22Rv1 (cell line): ENCODE data around the gene DENND1A.

Experiments used
- H3K27ac ChIP-seq: fragments of 450-650 bp; 2 replicates; pipeline ENCODE4 v1.5.1; 2017
- CTCF ChIP-seq: fragments of 450-650 bp; IDR thresholded peaks from 2 replicates; pipeline ENCODE4 v1.5.1; 2017; ENCODE audit warnings: mild to moderate bottlenecking
- ZFX ChIP-seq: fragments of 450-650 bp; IDR thresholded peaks from 2 replicates; pipeline ENCODE4 v1.6.1; 2017; ENCODE audit warnings: antibody characterized with exemption, borderline replicate concordance

Gene DENND1A

GRCh38 chr9:123412171-123412820 is 517.6 kb downstream of the DENND1A start:
- TF ChIP-seq ZFX (no peak), CTCF (no peak)
- no peak overlapping the region for H3K27ac ChIP-seq

GRCh38 chr9:123411636-123412035 is 518.3 kb downstream of the DENND1A start:
- H3K27ac ChIP-seq, result no peak overlapping the region
- TF ChIP-seq CTCF, result no peak

- TF ChIP-seq ZFX (no peak), CTCF (no peak)
- H3K27ac ChIP-seq, result no peak overlapping the region
Observed at GRCh38 chr9:123411191-123411590, 518.7 kb downstream of the DENND1A start.

- TF ChIP-seq CTCF, result no peak
- no peak for TF ChIP-seq ZFX
- no peak overlapping the region for H3K27ac ChIP-seq
Observed at GRCh38 chr9:123410281-123410910, 519.5 kb downstream of the DENND1A start.

GRCh38 chr9:123408313-123409262 is 521.3 kb downstream of the DENND1A start:
- no peak overlapping the region for H3K27ac ChIP-seq
- TF ChIP-seq ZFX (no peak), CTCF (no peak)

GRCh38 chr9:123407217-123407851 is 522.6 kb downstream of the DENND1A start:
- TF ChIP-seq CTCF (no peak), ZFX (no peak)
- no peak overlapping the region for H3K27ac ChIP-seq
